CD4-positive, CD25-positive, alpha-beta regulatory T cell (primary cell): ENCODE results near the gene TSPAN6. TPM values are rescaled to one million over a fixed set of nuclear protein-coding genes. Genes with fewer than 3 reads are reported as not detected.

Experiments
- ATAC-seq, 2 donors: fragments of 150-1000 bp; cut with Tn5 transposase; one replicate each; pipeline ENCODE4 v1.10.0; 2021; ENCODE audit warnings: low read depth in 2 of 2, moderate number of reproducible peaks in 2 of 2, moderate library complexity in 1 of 2
- DNase-seq, 3 donors: peaks; one replicate each; pipeline versions ENCODE4 v3.0.0 to v3.0.0-alpha.2; 2012 to 2022; ENCODE audit warnings: mixed read lengths in 1 of 3
- H3K27ac ChIP-seq: one replicate; pipeline ENCODE4 v1.7.0; 2013; ENCODE audit warnings: mild to moderate bottlenecking, low read length; ENCODE audit not compliant: insufficient read depth, poor library complexity, severe bottlenecking
- H3K27me3 ChIP-seq: one replicate; pipeline ENCODE4 v1.7.0; 2013; ENCODE audit warnings: low read length; ENCODE audit not compliant: control insufficient read depth, insufficient read depth
- H3K36me3 ChIP-seq: one replicate; pipeline ENCODE4 v1.7.0; 2013; ENCODE audit warnings: mild to moderate bottlenecking, low read length, moderate library complexity; ENCODE audit not compliant: control insufficient read depth, insufficient read depth
- H3K4me1 ChIP-seq: 2 replicates; pipeline ENCODE4 v1.7.0; 2013; ENCODE audit warnings: mild to moderate bottlenecking, low read length; ENCODE audit not compliant: insufficient read depth, control insufficient read depth, poor library complexity, severe bottlenecking
- H3K4me3 ChIP-seq: one replicate; pipeline ENCODE4 v1.7.0; 2013; ENCODE audit warnings: low read depth, mild to moderate bottlenecking, low read length, moderate library complexity
- H3K9me3 ChIP-seq, 2 experiments: 1 replicate in 1 of 2; 2 replicates in 1 of 2; pipeline ENCODE4 v1.7.0; 2013; ENCODE audit warnings: low read length in 2 of 2, mild to moderate bottlenecking in 1 of 2, moderate library complexity in 1 of 2; ENCODE audit not compliant: control insufficient read depth in 2 of 2
- H3K27ac Mint-ChIP-seq, 3 donors: one replicate each; pipeline ENCODE4 v1.8.0; 2020 to 2022; ENCODE audit warnings: mild to moderate bottlenecking in 3 of 3, mixed read lengths in 3 of 3, moderate library complexity in 2 of 3
- H3K27me3 Mint-ChIP-seq: one replicate; pipeline ENCODE4 v1.8.0; 2022; ENCODE audit warnings: mild to moderate bottlenecking, mixed read lengths
- H3K36me3 Mint-ChIP-seq: one replicate; pipeline ENCODE4 v1.8.0; 2020; ENCODE audit warnings: mixed read lengths
- H3K4me1 Mint-ChIP-seq, 4 donors: one replicate each; pipeline ENCODE4 v1.8.0; 2020 to 2022; ENCODE audit warnings: mixed read lengths in 4 of 4, mild to moderate bottlenecking in 1 of 4
- H3K4me3 Mint-ChIP-seq, 4 donors: one replicate each; pipeline ENCODE4 v1.8.0; 2020 to 2022; ENCODE audit warnings: mild to moderate bottlenecking in 4 of 4, mixed read lengths in 4 of 4, moderate library complexity in 3 of 4
- H3K9me3 Mint-ChIP-seq, 7 donors: one replicate each; pipeline ENCODE4 v1.8.0; 2020 to 2022; ENCODE audit warnings: mixed read lengths in 7 of 7, mild to moderate bottlenecking in 3 of 7, moderate library complexity in 2 of 7
- polyA plus RNA-seq, 4 donors: library from polyadenylated mRNA; unstranded; fragments of 300-500 nt; fragmentation: Illumina TruSeq; gene quantifications; one replicate each; pipeline ENCODE4 v1.2.3, GENCODE V29; 2021
- total RNA-seq: library from RNA; stranded (reverse); gene quantifications from one replicate; pipeline ENCODE4 v1.2.3, GENCODE V29; 2022

TSPAN6 gene
- total and polyA plus RNA-seq, 5 donors from 2014 or later = 0.17 to 4.2 (median 0.71) TPM

GRCh38 chrX:100645106-100645505 is 8.5 kb upstream of the TSPAN6 start:
- Mint-ChIP-seq H3K4me3 (no peak overlapping the region), H3K9me3 (peaks cover 0 to 3% (median 0%) of the 10 kb centered on the region in 7 donors), H3K27me3 (peaks cover 11% of the 10 kb centered on the region), H3K27ac (peak overlapping the region in 1 of 3 donors; percentile 43), H3K4me1 (no peaks in the 10 kb centered on the region), H3K36me3 (no peaks in the 10 kb centered on the region)
- Histone ChIP-seq H3K27ac (no peak overlapping the region), H3K4me3 (no peak overlapping the region), H3K27me3 (no peaks in the 10 kb centered on the region), H3K9me3 (no peaks in the 10 kb centered on the region), H3K4me1 (no peaks in the 10 kb centered on the region), H3K36me3 (no peaks in the 10 kb centered on the region)
- ATAC-seq (no peak), DNase-seq (no peak)

GRCh38 chrX:100643956-100644860 is 7.6 kb upstream of the TSPAN6 start, which contains the start of gene SRPX2:
Gene SRPX2, plus strand, starts transcription at chrX:100644199. Its CDS starts 2,124 bp downstream, at chrX:100646323.
- H3K4me1 ChIP-seq = no peaks in the 10 kb centered on the region
- DNase-seq = no peak
- Mint-ChIP-seq H3K27ac (peak within 1 kb of the TSS in 1 of 3 donors; percentile 43), H3K9me3 (peaks cover 0 to 5% (median 0%) of the 10 kb centered on the region in 7 donors), H3K4me1 (no peaks in the 10 kb centered on the region), H3K36me3 (no peaks in the 10 kb centered on the region), H3K27me3 (peaks cover 17% of the 10 kb centered on the region), H3K4me3 (no peak within 1 kb of the TSS)
- H3K27me3 ChIP-seq = no peaks in the 10 kb centered on the region
- no peaks in the 10 kb centered on the region for H3K9me3 ChIP-seq
- H3K36me3 ChIP-seq = no peaks in the 10 kb centered on the region
- H3K27ac ChIP-seq = no peak within 1 kb of the TSS
- no peak within 1 kb of the TSS for H3K4me3 ChIP-seq
- ATAC-seq = no peak

- Mint-ChIP-seq H3K4me1 (no peaks in the 10 kb centered on the region), H3K9me3 (peaks cover 0 to 5% (median 0%) of the 10 kb centered on the region in 7 donors), H3K27me3 (peaks cover 17% of the 10 kb centered on the region), H3K27ac (no peak overlapping the region), H3K4me3 (no peak overlapping the region), H3K36me3 (no peaks in the 10 kb centered on the region)
- Histone ChIP-seq H3K4me1 (no peaks in the 10 kb centered on the region), H3K9me3 (no peaks in the 10 kb centered on the region), H3K27me3 (no peaks in the 10 kb centered on the region), H3K27ac (no peak overlapping the region), H3K4me3 (no peak overlapping the region), H3K36me3 (no peaks in the 10 kb centered on the region)
- DNase-seq = no peak
- no peak for ATAC-seq
Measured at GRCh38 chrX:100643212-100643611, 6.6 kb upstream of the TSPAN6 start.

- no peaks in the 10 kb centered on the region for H3K9me3 ChIP-seq
- H3K27me3 ChIP-seq = no peaks in the 10 kb centered on the region
- Mint-ChIP-seq H3K27ac (no peak overlapping the region), H3K9me3 (peaks cover 0 to 5% (median 0%) of the 10 kb centered on the region in 7 donors), H3K36me3 (no peaks in the 10 kb centered on the region), H3K27me3 (peaks cover 21% of the 10 kb centered on the region), H3K4me3 (no peak overlapping the region), H3K4me1 (no peaks in the 10 kb centered on the region)
- H3K27ac ChIP-seq = no peak overlapping the region
- no peak overlapping the region for H3K4me3 ChIP-seq
- ATAC-seq (no peak), DNase-seq (no peak)
- no peaks in the 10 kb centered on the region for H3K4me1 ChIP-seq
- no peaks in the 10 kb centered on the region for H3K36me3 ChIP-seq
Measured at GRCh38 chrX:100642290-100642689, 5.7 kb upstream of the TSPAN6 start.

GRCh38 chrX:100635989-100636320 is 651 bp downstream of the TSPAN6 start:
- no peaks in the 10 kb centered on the region for H3K9me3 ChIP-seq
- no peak for ATAC-seq
- no peaks in the 10 kb centered on the region for H3K4me1 ChIP-seq
- Mint-ChIP-seq H3K9me3 (peaks cover 0 to 4% (median 0%) of the 10 kb centered on the region in 7 donors), H3K36me3 (no peaks in the 10 kb centered on the region), H3K4me3 (peak overlapping the region in 3 of 4 donors; percentile 63 to 90 (median 89)), H3K27me3 (peaks cover 14% of the 10 kb centered on the region), H3K27ac (no peak overlapping the region), H3K4me1 (peaks cover 0 to 13% (median 0%) of the 10 kb centered on the region in 4 donors)
- H3K27ac ChIP-seq = no peak overlapping the region
- H3K36me3 ChIP-seq = no peaks in the 10 kb centered on the region
- no peaks in the 10 kb centered on the region for H3K27me3 ChIP-seq
- DNase-seq = no peak
- no peak overlapping the region for H3K4me3 ChIP-seq

GRCh38 chrX:100635040-100635439 is 1.6 kb downstream of the TSPAN6 start:
- Mint-ChIP-seq H3K27ac (no peak overlapping the region), H3K4me1 (peaks cover 0 to 13% (median 0%) of the 10 kb centered on the region in 4 donors), H3K9me3 (peaks cover 0 to 3% (median 0%) of the 10 kb centered on the region in 7 donors), H3K27me3 (peaks cover 14% of the 10 kb centered on the region), H3K36me3 (no peaks in the 10 kb centered on the region), H3K4me3 (no peak overlapping the region)
- Histone ChIP-seq H3K27ac (no peak overlapping the region), H3K9me3 (no peaks in the 10 kb centered on the region), H3K36me3 (no peaks in the 10 kb centered on the region), H3K27me3 (no peaks in the 10 kb centered on the region), H3K4me1 (no peaks in the 10 kb centered on the region), H3K4me3 (no peak overlapping the region)
- ATAC-seq (no peak), DNase-seq (no peak)

GRCh38 chrX:100625985-100626491 is 10.6 kb downstream of the TSPAN6 start:
- Mint-ChIP-seq H3K9me3 (no peaks in the 10 kb centered on the region), H3K27ac (no peak overlapping the region), H3K27me3 (no peaks in the 10 kb centered on the region), H3K4me3 (no peak overlapping the region), H3K4me1 (peaks cover 0 to 10% (median 3%) of the 10 kb centered on the region in 4 donors), H3K36me3 (no peaks in the 10 kb centered on the region)
- Histone ChIP-seq H3K4me1 (no peaks in the 10 kb centered on the region), H3K27ac (no peak overlapping the region), H3K36me3 (no peaks in the 10 kb centered on the region), H3K27me3 (no peaks in the 10 kb centered on the region), H3K4me3 (no peak overlapping the region), H3K9me3 (no peaks in the 10 kb centered on the region)
- DNase-seq (peak in 1 of 3 donors; percentile 33), ATAC-seq (no peak)
